K562 (cell line): ENCODE data around the gene EFHC1. TPM values are rescaled to one million over a fixed set of nuclear protein-coding genes. Genes with fewer than 3 reads are reported as not detected.

ENCODE experiments used
- BHLHE40 ChIP-seq: IDR thresholded peaks from 2 replicates; pipeline ENCODE4 v1.6.1; 2011; ENCODE audit warnings: low read length, improper control_type of control experiment
- CHD2 ChIP-seq: IDR thresholded peaks from 2 replicates; pipeline ENCODE4 v1.6.1; 2011; ENCODE audit warnings: low read depth, low read length
- CREB1 ChIP-seq, 2 experiments: sonication (generic) in 1 of 2; formaldehyde crosslinking in 1 of 2; IDR thresholded peaks; 2 replicates each; pipeline versions ENCODE4 v1.6.1 to v1.8.0; 2012 to 2022; ENCODE audit warnings: inconsistent platforms in 1 of 2, mild to moderate bottlenecking in 1 of 2, missing genetic modification reagents in 1 of 2, moderate library complexity in 1 of 2
- EHMT2 ChIP-seq: fragments of 450-650 bp; IDR thresholded peaks from 2 replicates; pipeline ENCODE4 v1.6.1; 2018; ENCODE audit warnings: antibody characterized with exemption
- FOXK2 ChIP-seq, 2 experiments: fragments of 450-650 bp; IDR thresholded peaks in 1 of 2; conservative IDR thresholded peaks in 1 of 2; 2 replicates each; pipeline ENCODE4 v1.6.1; 2016; ENCODE audit warnings: low read depth in 2 of 2, mild to moderate bottlenecking in 1 of 2
- MCM5 ChIP-seq: fragments of 450-650 bp; IDR thresholded peaks from 2 replicates; pipeline ENCODE4 v1.6.1; 2016; ENCODE audit warnings: low read depth
- MEF2D ChIP-seq: conservative IDR thresholded peaks from 2 replicates; pipeline ENCODE4 v1.6.1; 2016; ENCODE audit warnings: low read depth, missing genetic modification characterization, missing compliant biosample characterization
- MTA2 ChIP-seq: fragments of 450-650 bp; IDR thresholded peaks from 2 replicates; pipeline ENCODE4 v1.6.1; 2016; ENCODE audit warnings: low read depth
- NFYB ChIP-seq: IDR thresholded peaks from 2 replicates; pipeline ENCODE4 v1.6.1; 2011; ENCODE audit warnings: mild to moderate bottlenecking, moderate library complexity; ENCODE audit not compliant: insufficient read length; ENCODE audit errors: extremely low read depth
- POLR2AphosphoS5 ChIP-seq: IDR thresholded peaks from 2 replicates; pipeline ENCODE4 v1.6.1; 2011; ENCODE audit warnings: mild to moderate bottlenecking, low read depth, low read length, moderate library complexity; ENCODE audit not compliant: control insufficient read depth, insufficient read depth
- RBM17 ChIP-seq: fragments of 200-400 bp; formaldehyde crosslinking; IDR thresholded peaks from 2 replicates; pipeline ENCODE4 v1.6.1; 2017; ENCODE audit warnings: low read depth, mild to moderate bottlenecking, low read length, borderline replicate concordance
- RBM22 ChIP-seq: fragments of 200-400 bp; formaldehyde crosslinking; IDR thresholded peaks from 2 replicates; pipeline ENCODE4 v1.6.1; 2018; ENCODE audit warnings: low read length, low read depth; ENCODE audit not compliant: poor library complexity, severe bottlenecking
- RBM34 ChIP-seq: fragments of 200-400 bp; formaldehyde crosslinking; IDR thresholded peaks from 2 replicates; pipeline ENCODE4 v1.6.1; 2018; ENCODE audit warnings: low read length, borderline replicate concordance; ENCODE audit not compliant: insufficient read depth
- TARDBP ChIP-seq: fragments of 450-650 bp; IDR thresholded peaks from 2 replicates; pipeline ENCODE4 v1.6.1; 2016
- ZFP1 ChIP-seq: fragments of 450-650 bp; formaldehyde crosslinking; IDR thresholded peaks from 2 replicates; pipeline ENCODE4 v1.4.0; 2020; ENCODE audit warnings: mild to moderate bottlenecking, mixed read lengths
- polyA plus RNA-seq, 8 experiments: library from polyadenylated mRNA; depleted of rRNA in 4 of 8; stranded (reverse) in 5 of 8; unstranded in 3 of 8; fragments of >200 nt; fragmentation: Nextera tagmentation in 2 of 8; fragmentation: Illumina TruSeq in 1 of 8; extraction: Ambion mirVana in 2 of 8; extraction: Trizol in 1 of 8; gene quantifications; 2 replicates each; pipeline versions ENCODE4 v1.2.1 to v1.2.3, GENCODE V29; 2011 to 2014; ENCODE audit warnings: inconsistent platforms in 1 of 8, missing spikeins in 1 of 8
- total RNA-seq, 7 experiments: library from RNA; depleted of rRNA in 6 of 7; stranded (reverse); fragments of >200 nt in 6 of 7; fragmentation: Illumina TruSeq in 2 of 7; extraction: Trizol in 2 of 7; gene quantifications; 2 replicates each; pipeline versions ENCODE4 v1.2.1 to v1.2.3, GENCODE V29; 2011 to 2021; ENCODE audit warnings: low replicate concordance in 1 of 7
- TF ChIP-seq, protein P1 (sequence below): fragments of 150-350 bp; conservative IDR thresholded peaks from 2 replicates; pipeline ENCODE4 v1.6.1; 2014; ENCODE audit warnings: low read length
- TF ChIP-seq, protein P2 (sequence below): sonication (generic); formaldehyde crosslinking; IDR thresholded peaks from 2 replicates; pipeline ENCODE4 v1.8.1; 2023; ENCODE audit warnings: mild to moderate bottlenecking, missing genetic modification reagents, moderate library complexity
- TF ChIP-seq, protein P3 (sequence below): fragments of 200-800 bp; sonication (Bioruptor generic); IDR thresholded peaks from 2 replicates; pipeline ENCODE4 v1.6.1; 2016; ENCODE audit warnings: missing genetic modification characterization, missing compliant biosample characterization

The EFHC1 gene
- total and polyA plus RNA-seq, 9 of the 15 experiments (the other 6 are each of a cell fraction or from before 2014, with no cell fraction given): 9.5 to 31.0 (median 14.9) TPM

DNA sequence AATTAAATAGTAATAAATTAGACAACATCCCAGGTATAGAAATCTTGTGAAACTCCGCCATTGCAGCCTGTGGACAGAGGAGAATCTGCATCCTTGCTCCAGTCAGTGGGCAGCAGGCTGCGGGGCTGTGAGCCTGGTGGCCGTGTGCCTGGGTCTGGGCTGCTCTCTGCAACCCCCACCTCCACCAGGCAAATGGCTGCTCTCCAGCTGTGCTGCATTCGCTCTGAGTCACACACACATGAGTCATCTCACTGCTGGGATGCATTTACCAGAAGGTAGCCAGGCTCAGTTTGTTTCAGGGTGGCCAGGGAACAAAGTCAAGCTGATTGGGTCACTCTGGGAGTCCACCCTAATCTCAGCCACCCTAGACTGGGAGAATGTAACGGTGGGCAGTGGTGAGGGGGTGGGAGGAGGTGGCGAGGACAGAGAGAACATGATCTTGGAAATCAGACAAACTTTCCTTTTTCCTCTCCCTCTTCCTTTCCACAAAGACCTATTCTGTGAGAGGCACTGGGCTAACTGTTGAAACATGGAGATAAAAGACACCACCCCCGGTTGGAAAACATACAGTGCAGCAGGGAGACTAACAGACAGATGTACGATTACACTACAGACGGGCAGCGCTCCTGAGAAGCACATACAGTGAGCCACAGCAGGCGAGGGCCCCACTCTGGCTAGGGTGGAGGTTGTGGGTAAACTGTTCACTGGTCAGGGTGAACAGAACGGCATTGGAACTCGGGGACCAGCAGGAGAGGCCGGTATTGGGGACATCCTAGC lies 97.5 kb downstream of the EFHC1 start (continued):
- peak; percentile 35 to 43; a peak in 1 of 4 replicates for TF ChIP-seq FOXK2 (conservative IDR thresholded peaks at IDR 0.05 in 1 of 2, IDR thresholded peaks at IDR 0.05 in 1 of 2; ENCODE audit: low read depth in 2 of 2)
- TF ChIP-seq, protein P1, sequence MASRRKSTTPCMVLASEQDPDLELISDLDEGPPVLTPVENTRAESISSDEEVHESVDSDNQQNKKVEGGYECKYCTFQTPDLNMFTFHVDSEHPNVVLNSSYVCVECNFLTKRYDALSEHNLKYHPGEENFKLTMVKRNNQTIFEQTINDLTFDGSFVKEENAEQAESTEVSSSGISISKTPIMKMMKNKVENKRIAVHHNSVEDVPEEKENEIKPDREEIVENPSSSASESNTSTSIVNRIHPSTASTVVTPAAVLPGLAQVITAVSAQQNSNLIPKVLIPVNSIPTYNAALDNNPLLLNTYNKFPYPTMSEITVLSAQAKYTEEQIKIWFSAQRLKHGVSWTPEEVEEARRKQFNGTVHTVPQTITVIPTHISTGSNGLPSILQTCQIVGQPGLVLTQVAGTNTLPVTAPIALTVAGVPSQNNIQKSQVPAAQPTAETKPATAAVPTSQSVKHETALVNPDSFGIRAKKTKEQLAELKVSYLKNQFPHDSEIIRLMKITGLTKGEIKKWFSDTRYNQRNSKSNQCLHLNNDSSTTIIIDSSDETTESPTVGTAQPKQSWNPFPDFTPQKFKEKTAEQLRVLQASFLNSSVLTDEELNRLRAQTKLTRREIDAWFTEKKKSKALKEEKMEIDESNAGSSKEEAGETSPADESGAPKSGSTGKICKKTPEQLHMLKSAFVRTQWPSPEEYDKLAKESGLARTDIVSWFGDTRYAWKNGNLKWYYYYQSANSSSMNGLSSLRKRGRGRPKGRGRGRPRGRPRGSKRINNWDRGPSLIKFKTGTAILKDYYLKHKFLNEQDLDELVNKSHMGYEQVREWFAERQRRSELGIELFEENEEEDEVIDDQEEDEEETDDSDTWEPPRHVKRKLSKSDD: peak; percentile 78; the same call in 1 of the 2 replicates
- no peak for TF ChIP-seq ZFP1
- TF ChIP-seq MTA2: no peak; the same call in 1 of the 2 replicates
- no peak for TF ChIP-seq NFYB
- no peak for TF ChIP-seq TARDBP
- peak; percentile 83 for TF ChIP-seq POLR2AphosphoS5
- TF ChIP-seq RBM17: no peak
- TF ChIP-seq EHMT2: peak; percentile 31; the same call in 1 of the 2 replicates
- no peak for TF ChIP-seq RBM34
- TF ChIP-seq, protein P2, sequence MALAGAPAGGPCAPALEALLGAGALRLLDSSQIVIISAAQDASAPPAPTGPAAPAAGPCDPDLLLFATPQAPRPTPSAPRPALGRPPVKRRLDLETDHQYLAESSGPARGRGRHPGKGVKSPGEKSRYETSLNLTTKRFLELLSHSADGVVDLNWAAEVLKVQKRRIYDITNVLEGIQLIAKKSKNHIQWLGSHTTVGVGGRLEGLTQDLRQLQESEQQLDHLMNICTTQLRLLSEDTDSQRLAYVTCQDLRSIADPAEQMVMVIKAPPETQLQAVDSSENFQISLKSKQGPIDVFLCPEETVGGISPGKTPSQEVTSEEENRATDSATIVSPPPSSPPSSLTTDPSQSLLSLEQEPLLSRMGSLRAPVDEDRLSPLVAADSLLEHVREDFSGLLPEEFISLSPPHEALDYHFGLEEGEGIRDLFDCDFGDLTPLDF (CRISPR knock-in tag): peak; percentile 63; the same call in 1 of the 2 replicates
- 0 out of 2 replicates have a peak, but pooled peaks have one; percentile 29 for TF ChIP-seq CREB1 (IDR thresholded peaks at IDR 0.05)
- TF ChIP-seq CREB1 (CRISPR knock-in tag; IDR thresholded peaks at IDR 0.05): peak; percentile 25; the same call in 1 of the 2 replicates
- TF ChIP-seq MCM5: no peak
- TF ChIP-seq CHD2: 0 out of 2 replicates have a peak, but pooled peaks have one; percentile 10
- TF ChIP-seq MEF2D: 0 out of 2 replicates have a peak, but pooled peaks have one; percentile 13
- TF ChIP-seq BHLHE40: peak; percentile 39; the same call in 1 of the 2 replicates
- TF ChIP-seq, protein P3, sequence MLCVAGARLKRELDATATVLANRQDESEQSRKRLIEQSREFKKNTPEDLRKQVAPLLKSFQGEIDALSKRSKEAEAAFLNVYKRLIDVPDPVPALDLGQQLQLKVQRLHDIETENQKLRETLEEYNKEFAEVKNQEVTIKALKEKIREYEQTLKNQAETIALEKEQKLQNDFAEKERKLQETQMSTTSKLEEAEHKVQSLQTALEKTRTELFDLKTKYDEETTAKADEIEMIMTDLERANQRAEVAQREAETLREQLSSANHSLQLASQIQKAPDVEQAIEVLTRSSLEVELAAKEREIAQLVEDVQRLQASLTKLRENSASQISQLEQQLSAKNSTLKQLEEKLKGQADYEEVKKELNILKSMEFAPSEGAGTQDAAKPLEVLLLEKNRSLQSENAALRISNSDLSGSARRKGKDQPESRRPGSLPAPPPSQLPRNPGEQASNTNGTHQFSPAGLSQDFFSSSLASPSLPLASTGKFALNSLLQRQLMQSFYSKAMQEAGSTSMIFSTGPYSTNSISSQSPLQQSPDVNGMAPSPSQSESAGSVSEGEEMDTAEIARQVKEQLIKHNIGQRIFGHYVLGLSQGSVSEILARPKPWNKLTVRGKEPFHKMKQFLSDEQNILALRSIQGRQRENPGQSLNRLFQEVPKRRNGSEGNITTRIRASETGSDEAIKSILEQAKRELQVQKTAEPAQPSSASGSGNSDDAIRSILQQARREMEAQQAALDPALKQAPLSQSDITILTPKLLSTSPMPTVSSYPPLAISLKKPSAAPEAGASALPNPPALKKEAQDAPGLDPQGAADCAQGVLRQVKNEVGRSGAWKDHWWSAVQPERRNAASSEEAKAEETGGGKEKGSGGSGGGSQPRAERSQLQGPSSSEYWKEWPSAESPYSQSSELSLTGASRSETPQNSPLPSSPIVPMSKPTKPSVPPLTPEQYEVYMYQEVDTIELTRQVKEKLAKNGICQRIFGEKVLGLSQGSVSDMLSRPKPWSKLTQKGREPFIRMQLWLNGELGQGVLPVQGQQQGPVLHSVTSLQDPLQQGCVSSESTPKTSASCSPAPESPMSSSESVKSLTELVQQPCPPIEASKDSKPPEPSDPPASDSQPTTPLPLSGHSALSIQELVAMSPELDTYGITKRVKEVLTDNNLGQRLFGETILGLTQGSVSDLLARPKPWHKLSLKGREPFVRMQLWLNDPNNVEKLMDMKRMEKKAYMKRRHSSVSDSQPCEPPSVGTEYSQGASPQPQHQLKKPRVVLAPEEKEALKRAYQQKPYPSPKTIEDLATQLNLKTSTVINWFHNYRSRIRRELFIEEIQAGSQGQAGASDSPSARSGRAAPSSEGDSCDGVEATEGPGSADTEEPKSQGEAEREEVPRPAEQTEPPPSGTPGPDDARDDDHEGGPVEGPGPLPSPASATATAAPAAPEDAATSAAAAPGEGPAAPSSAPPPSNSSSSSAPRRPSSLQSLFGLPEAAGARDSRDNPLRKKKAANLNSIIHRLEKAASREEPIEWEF (CRISPR knock-in tag): no peak
- TF ChIP-seq RBM22: no peak
